Measurements from ENCODE around the gene IFITM2.
"Not testable (repeated sequence)": the region's sequence is repeated elsewhere in the genome, so short reads cannot be mapped to it uniquely, and the experiment has no call there.

Gene IFITM2

GRCh38 chr11:311013-311748 lies 3.6 kb downstream of the IFITM2 start:
- not testable (repeated sequence) for DNase-seq

DNA sequence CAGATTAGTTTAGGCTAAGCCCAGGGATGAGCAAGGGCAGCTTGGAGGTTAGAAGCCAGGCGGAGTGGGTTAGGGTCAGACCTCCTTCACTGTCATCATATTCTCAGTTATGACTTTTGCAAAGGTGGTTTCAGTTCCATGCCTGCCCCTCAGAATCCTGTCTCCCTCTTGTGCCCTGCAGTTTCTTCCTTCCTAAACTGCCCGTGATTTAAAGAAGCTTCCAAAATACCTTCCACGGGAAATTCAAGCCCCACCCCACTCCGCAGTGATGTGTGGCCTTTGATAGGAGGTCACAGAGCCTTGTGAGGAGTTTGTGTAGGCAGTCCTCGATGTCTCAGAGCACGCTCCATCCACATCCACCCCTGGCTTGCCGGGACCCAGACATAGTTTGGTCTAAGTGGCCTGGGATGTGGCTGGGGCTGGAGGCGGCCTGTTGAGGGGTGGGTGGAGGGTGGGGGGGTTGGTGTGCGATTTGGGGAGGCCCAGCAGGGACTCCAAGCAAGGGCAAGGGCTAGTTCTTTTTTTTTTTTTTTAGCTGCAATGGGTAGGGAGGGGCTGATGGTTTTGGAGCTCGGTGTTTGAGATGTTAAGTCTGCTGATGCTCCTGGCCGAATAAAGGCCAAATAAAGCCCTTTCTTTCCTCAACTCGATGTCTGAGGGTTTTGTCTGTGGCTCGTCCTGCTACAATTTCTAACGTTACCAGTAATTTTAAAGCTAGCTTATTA lies 4.6 kb downstream of the IFITM2 start:
- peak; percentile 55 for DNase-seq

- DNase-seq = no peak
Measured at GRCh38 chr11:313304-313786, 5.7 kb downstream of the IFITM2 start.

DNA sequence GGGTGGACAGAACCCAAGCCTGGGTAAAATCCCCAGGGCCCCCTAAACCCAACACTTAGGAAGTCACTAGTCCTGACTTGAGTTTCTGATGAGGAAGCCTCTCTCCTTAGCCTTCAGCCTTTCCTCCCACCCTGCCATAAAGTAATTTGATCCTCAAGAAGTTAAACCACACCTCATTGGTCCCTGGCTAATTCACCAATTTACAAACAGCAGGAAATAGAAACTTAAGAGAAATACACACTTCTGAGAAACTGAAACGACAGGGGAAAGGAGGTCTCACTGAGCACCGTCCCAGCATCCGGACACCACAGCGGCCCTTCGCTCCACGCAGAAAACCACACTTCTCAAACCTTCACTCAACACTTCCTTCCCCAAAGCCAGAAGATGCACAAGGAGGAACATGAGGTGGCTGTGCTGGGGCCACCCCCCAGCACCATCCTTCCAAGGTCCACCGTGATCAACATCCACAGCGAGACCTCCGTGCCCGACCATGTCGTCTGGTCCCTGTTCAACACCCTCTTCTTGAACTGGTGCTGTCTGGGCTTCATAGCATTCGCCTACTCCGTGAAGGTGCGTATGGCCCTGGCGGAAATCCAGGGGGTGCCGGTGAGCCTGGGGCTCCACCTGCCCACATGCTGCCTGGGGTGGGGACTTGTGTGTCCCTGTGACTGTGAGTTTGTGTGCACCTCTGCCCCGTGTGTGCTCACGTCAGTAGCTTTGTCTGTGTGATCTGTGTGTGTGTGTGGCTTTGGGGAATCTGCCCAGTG lies 6.4 kb downstream of the IFITM2 start, which contains the start of gene IFITM1:
Gene IFITM1 (plus strand): TSS at position 254 of the 767 bp plus-strand sequence. CDS start 131 bp downstream, at position 385.
- peak; percentile 89 for DNase-seq

DNA sequence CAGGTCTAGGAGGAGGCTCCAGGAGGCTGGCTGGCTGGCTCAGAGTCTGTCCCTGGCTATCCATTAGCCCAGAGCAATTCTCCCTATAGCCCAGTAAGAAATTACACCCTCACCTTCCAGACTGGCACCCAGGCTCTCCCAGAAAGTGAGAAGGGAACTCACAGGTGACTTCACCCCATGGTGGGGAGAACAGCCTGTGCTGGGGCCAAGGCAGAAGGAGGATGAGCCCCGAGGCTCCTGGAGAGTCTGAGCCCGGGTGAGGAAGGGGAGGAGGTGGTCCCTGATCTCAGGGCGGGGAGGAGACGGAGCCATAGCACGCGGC lies 6.9 kb downstream of the IFITM2 start:
- not testable (repeated sequence) for DNase-seq

DNA sequence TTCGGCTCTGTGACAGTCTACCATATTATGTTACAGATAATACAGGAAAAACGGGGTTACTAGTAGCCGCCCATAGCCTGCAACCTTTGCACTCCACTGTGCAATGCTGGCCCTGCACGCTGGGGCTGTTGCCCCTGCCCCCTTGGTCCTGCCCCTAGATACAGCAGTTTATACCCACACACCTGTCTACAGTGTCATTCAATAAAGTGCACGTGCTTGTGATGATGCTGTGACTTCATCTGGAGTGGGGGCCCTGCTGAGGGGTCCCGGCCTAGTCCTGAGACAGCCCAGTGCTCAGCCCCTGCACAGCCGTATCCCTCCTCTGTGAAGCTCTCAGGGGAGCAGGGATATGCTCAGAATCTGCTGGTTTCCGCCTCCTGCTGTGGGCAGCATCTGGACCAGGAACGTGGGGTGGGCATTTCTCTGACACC lies 7.5 kb downstream of the IFITM2 start:
- DNase-seq = peak; percentile 36

- no peak for DNase-seq
Measured at GRCh38 chr11:315516-315994, 7.9 kb downstream of the IFITM2 start.

GRCh38 chr11:316031-316701 lies 8.6 kb downstream of the IFITM2 start:
- DNase-seq = peak; percentile 43

- no peak for DNase-seq
Measured at GRCh38 chr11:316891-317301, 9.3 kb downstream of the IFITM2 start.

DNA sequence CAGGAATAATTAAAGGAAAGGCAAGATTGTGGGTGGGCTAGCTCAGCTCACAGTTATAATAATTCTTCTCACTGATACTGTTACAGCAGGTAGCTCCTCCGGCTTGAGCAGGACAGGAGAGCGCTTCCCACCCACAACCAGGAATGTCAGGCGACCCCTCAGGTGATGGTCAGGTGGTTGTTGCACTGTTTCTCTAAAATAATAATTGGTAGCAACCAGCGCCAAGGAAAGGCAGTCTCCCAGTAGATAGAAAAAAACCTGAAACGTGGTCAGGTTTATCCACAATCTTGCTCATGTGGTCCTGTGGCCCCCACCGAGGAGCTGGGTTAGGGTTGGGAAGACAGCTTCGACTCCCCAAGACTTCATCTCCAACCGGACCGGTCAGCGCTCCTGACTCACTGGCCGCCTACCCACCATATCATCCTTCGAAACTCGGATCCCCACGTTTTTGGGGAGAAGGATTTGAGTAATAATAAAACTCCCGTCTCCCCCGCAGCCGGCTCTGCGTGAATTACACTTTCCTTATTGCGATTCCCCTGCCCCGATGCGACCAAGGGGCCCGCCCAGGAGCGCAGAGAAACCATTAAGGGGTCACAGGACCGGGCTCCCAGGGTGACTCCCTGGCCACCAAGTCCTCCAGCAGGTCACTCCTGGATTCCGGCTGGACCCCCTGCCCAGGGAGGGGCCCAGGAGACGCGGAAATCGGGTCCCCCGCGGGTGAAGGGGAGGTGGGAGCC lies 10.2 kb downstream of the IFITM2 start:
- not testable (repeated sequence) for DNase-seq

GRCh38 chr11:318405-319120 lies 10.9 kb downstream of the IFITM2 start:
- not testable (repeated sequence) for DNase-seq

DNA sequence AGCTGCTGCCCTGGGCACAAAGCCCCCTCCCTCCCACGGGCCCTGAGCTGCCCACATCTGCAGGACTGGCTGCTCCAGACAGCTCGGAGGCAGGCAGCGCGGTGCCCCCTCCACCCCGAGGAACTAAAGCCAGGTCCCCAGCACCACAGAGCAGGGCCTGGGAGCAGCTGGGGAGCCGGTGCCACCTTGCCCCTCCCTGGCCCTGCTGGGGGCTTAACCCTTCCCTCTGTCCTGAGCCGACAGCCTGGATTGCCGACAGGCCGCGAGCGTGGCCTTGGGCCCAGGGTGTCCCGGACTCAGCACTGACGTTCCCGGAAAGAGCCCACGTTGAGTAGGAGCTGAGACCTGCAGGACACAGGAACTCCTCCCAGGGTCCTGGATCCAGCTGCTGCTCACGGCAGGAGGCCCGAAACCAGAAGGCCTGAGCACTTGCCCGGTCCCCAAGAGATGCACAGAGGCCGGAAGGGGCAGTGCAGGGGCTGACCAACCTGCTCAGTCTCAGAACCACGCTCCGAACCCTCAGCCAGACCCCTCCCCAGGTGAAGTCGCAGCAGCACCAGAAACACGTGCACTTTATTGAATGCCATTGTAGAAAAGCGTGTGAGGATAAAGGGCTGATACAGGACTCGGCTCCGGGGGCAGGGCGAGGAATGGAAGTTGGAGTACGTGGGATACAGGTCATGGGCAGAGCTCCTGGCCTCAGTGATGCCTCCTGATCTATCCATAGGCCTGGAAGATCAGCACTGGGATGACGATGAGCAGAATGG lies 11.7 kb downstream of the IFITM2 start:
- DNase-seq = not testable (repeated sequence)

DNA sequence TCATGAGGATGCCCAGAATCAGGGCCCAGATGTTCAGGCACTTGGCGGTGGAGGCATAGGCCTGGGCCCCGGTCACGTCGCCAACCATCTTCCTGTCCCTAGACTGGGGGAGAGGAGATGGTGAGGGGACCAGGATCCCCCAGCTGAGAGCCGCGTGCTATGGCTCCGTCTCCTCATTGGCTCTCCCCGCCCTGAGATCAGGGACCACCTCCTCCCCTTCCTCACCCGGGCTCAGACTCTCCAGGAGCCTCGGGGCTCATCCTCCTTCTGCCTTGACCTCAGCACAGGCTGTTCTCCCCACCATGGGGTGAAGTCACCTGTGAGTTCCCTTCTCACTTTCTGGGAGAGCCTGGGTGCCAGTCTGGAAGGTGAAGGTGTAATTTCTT lies 12.3 kb downstream of the IFITM2 start:
- not testable (repeated sequence) for DNase-seq

DNA sequence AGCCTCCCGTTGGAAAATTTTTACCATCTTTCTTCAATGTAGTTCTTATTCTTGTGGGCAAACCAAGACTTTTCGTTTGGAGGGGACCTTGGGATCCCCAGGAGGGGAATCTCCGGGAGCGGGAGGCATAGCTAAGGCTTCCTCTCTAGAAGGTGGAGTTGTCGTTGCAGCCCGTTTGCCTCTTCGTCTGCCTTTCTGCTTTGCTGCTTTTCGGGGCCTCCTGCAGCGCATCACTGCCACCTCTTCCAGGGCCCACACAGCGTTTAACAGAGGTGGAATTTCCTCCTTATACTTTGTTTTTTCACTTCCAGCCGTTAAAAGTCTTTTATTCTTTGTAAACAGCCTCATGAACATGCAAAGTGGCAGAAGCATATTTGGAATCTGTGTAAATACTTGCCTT lies 16.5 kb downstream of the IFITM2 start:
- no peak for DNase-seq

DNA sequence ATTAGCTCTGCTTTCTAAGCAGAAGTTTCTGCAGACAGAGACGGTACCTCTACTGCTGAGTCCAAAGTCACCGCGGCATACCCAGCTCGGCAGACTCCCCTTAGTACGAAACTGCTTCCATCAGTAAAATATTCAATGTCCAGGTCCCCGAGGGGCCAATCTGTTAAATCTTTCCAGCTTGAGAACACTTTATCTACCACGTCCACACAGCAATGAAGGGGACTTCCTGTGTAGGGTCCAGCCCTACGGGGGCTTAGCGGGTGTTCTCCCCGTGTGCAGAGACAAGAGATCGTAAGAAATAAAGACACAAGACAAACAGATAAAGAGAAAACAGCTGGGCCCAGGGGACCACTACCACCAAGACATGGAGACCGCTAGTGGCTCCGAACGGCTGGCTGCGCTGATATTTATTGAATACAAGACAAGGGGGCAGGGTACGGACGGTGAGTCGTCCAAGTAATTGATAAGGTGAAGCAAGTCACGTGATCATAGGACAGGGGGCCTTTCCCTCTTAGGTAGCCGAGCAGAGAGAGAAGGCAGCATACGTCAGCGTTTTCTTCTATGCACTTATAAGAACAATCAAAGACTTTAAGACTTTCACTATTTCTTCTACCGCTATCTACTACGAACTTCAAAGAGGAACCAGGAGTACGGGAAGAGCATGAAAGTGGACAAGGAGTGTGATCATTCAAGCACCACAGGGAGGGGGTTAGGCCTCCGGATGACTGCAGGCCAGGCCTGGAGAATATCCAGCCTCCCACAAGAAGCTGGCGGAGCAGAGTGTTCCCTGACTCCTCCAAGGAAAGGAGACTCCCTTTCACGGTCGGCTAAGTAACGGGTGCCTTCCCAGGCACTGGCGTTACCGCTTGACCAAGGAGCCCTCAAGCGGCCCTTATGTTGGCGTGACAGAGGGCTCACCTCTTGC lies 17.2 kb downstream of the IFITM2 start:
- not testable (repeated sequence) for DNase-seq

DNA sequence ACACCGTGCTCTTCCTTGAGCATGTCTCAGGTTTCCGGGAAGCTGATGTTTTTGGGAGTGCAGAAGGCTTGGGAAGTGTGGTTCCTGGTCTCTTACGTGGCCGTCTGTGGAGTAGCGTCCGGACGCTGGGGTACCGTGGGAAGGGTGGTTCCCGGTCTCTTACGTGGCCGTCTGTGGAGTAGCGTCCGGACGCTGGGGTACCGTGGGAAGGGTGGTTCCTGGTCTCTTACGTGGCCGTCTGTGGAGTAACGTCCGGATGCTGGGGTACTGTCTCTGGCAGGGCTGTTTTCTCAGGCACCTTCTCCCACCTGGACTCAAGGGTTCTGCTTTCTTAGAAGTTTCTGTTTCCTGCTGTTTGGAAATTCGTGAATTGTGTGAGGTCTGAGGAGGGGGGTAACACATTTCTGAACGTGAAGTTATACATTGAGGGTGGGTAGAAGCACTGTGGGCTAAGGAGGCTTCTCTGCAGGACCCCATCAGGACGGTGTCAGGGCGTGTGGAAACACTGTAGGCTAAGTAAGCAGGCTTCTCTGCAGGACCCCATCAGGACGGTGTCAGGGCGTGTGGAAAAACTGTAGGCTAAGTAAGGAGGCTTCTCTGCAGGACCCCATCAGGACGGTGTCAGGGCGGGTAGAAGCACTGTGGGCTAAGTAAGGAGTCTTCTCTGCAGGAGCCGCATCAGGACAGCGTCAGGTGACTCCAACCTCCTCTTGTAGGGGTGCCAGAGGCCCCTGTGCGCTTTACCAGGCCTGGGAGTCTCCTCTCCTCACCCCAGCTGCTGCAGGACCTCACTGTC lies 18.4 kb downstream of the IFITM2 start:
- no peak for DNase-seq

GRCh38 chr11:326592-326841 lies 18.9 kb downstream of the IFITM2 start:
- DNase-seq = no peak

GRCh38 chr11:326842-327580 lies 19.4 kb downstream of the IFITM2 start:
- peak; percentile 81 for DNase-seq
